WTC11 (cell line): ENCODE data around the gene RNF215. TPM values are rescaled to one million over a fixed set of nuclear protein-coding genes. Genes with fewer than 3 reads are reported as not detected.

Experiments used
- ATAC-seq: fragments of 200-7000 bp; cut with Tn5 transposase; 2 replicates; pipeline ENCODE4 v1.10.0; 2021; ENCODE audit warnings: mild to moderate bottlenecking, moderate library complexity
- CTCF ChIA-PET: fragments of 300-600 bp; sonication (Branson Sonifier 250); formaldehyde crosslinking; loops from one replicate; lab custom pipeline; 2021; ENCODE audit warnings: antibody characterized with exemption; lab: Charles Lee
- POLR2A ChIA-PET: fragments of 350-600 bp; sonication (Branson Sonifier 250); formaldehyde crosslinking; loops from one replicate; lab custom pipeline; 2021; ENCODE audit warnings: antibody characterized with exemption; lab: Charles Lee
- DNase-seq: peaks from one replicate; pipeline ENCODE4 v3.0.0; 2021; ENCODE audit warnings: low spot score
- H3K27ac Mint-ChIP-seq: 2 replicates; pipeline ENCODE4 v1.8.0; 2021; ENCODE audit warnings: mixed read lengths
- H3K27me3 Mint-ChIP-seq: 2 replicates; pipeline ENCODE4 v1.8.0; 2021; ENCODE audit warnings: low read depth, mild to moderate bottlenecking, moderate library complexity, mixed read lengths
- H3K36me3 Mint-ChIP-seq: 2 replicates; pipeline ENCODE4 v1.8.0; 2021; ENCODE audit warnings: mixed read lengths
- H3K4me1 Mint-ChIP-seq: 2 replicates; pipeline ENCODE4 v1.8.0; 2022; ENCODE audit warnings: mixed read lengths
- H3K4me3 Mint-ChIP-seq: 2 replicates; pipeline ENCODE4 v1.8.0; 2021; ENCODE audit warnings: mild to moderate bottlenecking, moderate library complexity, mixed read lengths
- H3K9me3 Mint-ChIP-seq: 2 replicates; pipeline ENCODE4 v1.8.0; 2021; ENCODE audit warnings: mixed read lengths
- CBFB ChIP-seq: sonication (generic); formaldehyde crosslinking; IDR thresholded peaks from 2 replicates; pipeline ENCODE4 v1.8.1; 2022; ENCODE audit warnings: mild to moderate bottlenecking, low read depth, missing genetic modification reagents
- NFE2L1 ChIP-seq: sonication (generic); formaldehyde crosslinking; IDR thresholded peaks from 2 replicates; pipeline ENCODE4 v1.8.1; 2023; ENCODE audit warnings: missing genetic modification reagents
- NFYB ChIP-seq: sonication (generic); formaldehyde crosslinking; conservative IDR thresholded peaks from 2 replicates; pipeline ENCODE4 v1.8.0; 2022; ENCODE audit warnings: low read depth, missing genetic modification reagents
- NR1H2 ChIP-seq: sonication (generic); formaldehyde crosslinking; IDR thresholded peaks from 2 replicates; pipeline ENCODE4 v1.9.0; 2021; ENCODE audit warnings: mild to moderate bottlenecking, moderate library complexity, missing genetic modification reagents
- NR3C1 ChIP-seq: sonication (generic); formaldehyde crosslinking; conservative IDR thresholded peaks from 2 replicates; pipeline ENCODE4 v1.8.1; 2023; ENCODE audit warnings: low read depth, mild to moderate bottlenecking, missing genetic modification reagents
- TEAD4 ChIP-seq: sonication (generic); formaldehyde crosslinking; IDR thresholded peaks from 2 replicates; pipeline ENCODE4 v1.8.0; 2022; ENCODE audit warnings: mild to moderate bottlenecking, missing genetic modification reagents
- ZBTB21 ChIP-seq: sonication (generic); formaldehyde crosslinking; IDR thresholded peaks from 2 replicates; pipeline ENCODE4 v1.8.1; 2023; ENCODE audit warnings: mild to moderate bottlenecking, missing genetic modification reagents, borderline replicate concordance
- ZNF121 ChIP-seq: sonication (generic); formaldehyde crosslinking; IDR thresholded peaks from 2 replicates; pipeline ENCODE4 v1.8.0; 2023; ENCODE audit warnings: missing genetic modification reagents
- ZNF232 ChIP-seq: sonication (generic); formaldehyde crosslinking; IDR thresholded peaks from 2 replicates; pipeline ENCODE4 v1.8.0; 2022; ENCODE audit warnings: mild to moderate bottlenecking, missing genetic modification reagents
- total RNA-seq: library from RNA; stranded (reverse); gene quantifications from 3 replicates; pipeline ENCODE4 v1.2.3, GENCODE V29; 2021
- TF ChIP-seq, protein P1 (sequence below): sonication (generic); formaldehyde crosslinking; IDR thresholded peaks from 2 replicates; pipeline ENCODE4 v1.8.1; 2022; ENCODE audit warnings: mild to moderate bottlenecking, missing genetic modification reagents, moderate library complexity, borderline replicate concordance
- TF ChIP-seq, protein P2 (sequence below): fragments of 250-450 bp; sonication (Bioruptor Pico); IDR thresholded peaks from 2 replicates; pipeline ENCODE4 v1.8.0; 2021; ENCODE audit warnings: mild to moderate bottlenecking
- TF ChIP-seq, protein P3 (sequence below): sonication (generic); formaldehyde crosslinking; IDR thresholded peaks from 2 replicates; pipeline ENCODE4 v1.8.1; 2023; ENCODE audit warnings: mild to moderate bottlenecking, moderate library complexity, missing genetic modification reagents
- TF ChIP-seq, protein P4 (sequence below): fragments of 250-450 bp; sonication (Bioruptor Pico); IDR thresholded peaks from 2 replicates; pipeline ENCODE4 v1.9.0; 2021; ENCODE audit warnings: moderate library complexity, mild to moderate bottlenecking, inconsistent platforms, borderline replicate concordance
- TF ChIP-seq, protein P5 (sequence below): sonication (generic); formaldehyde crosslinking; IDR thresholded peaks from 2 replicates; pipeline ENCODE4 v1.8.1; 2023; ENCODE audit warnings: mild to moderate bottlenecking, missing genetic modification reagents, borderline replicate concordance

Gene RNF215
- total RNA-seq, 1 experiment from 2014 or later = 25.4 TPM

DNA sequence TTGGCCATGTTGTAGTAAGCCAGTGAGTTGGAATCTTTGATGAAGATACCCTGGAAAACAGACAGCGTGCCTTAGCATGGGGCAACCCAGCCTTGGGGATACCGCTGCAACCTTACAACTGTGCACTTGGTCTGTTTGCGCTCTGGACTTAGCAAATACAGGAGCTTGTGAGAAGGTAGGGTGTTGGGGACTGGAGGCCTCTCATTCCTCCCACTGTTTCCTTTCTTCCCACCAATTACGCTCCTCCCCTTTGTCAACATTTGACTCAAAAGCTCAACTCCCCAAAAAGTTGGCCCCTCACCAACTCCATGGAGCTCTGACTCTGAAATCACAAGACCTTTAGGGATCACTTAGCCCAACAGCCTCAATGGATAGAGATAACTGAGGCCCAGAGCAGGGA lies 52.6 kb downstream of the RNF215 start:
- POLR2A ChIA-PET = no interaction called here
- H3K4me3 Mint-ChIP-seq = no peak overlapping the region
- TF ChIP-seq TEAD4 (CRISPR knock-in tag) = no peak
- TF ChIP-seq NR3C1 = no peak
- TF ChIP-seq, all 79 proteins: peak for 0
- H3K9me3 Mint-ChIP-seq = no peaks in the 10 kb centered on the region
- H3K27ac Mint-ChIP-seq = no peak overlapping the region
- no peaks in the 10 kb centered on the region for H3K4me1 Mint-ChIP-seq
- no peak for ATAC-seq
- H3K27me3 Mint-ChIP-seq = no peaks in the 10 kb centered on the region
- CTCF ChIA-PET = interaction anchor here (0.6 kb wide), 1 partner anchor 26 kb away, joined by 5 read pairs; no protein-coding TSS in a partner anchor
- H3K36me3 Mint-ChIP-seq = peaks cover 73% of the 10 kb centered on the region
- no peak for DNase-seq

DNA sequence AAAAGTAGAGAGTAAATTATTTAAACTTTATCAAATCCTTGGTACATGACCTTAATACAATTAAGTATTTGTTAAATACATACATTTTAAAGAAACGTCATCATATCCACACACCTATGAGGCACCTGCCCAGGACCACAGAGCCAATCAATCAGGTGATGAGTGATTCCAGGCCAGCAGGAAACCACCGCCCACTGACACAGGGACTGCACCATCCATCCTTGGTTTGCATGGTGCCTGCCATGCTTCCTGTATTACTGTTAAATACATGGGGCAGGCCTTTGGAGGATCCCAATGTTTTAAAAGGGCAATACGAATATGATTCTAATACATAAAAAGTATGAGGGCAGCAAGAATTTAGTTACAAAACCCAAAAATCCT lies 53.5 kb downstream of the RNF215 start:
- Mint-ChIP-seq H3K27me3 (no peaks in the 10 kb centered on the region), H3K4me1 (no peaks in the 10 kb centered on the region), H3K36me3 (peaks cover 63% of the 10 kb centered on the region), H3K4me3 (no peak overlapping the region), H3K27ac (no peak overlapping the region), H3K9me3 (no peaks in the 10 kb centered on the region)
- ChIA-PET POLR2A (no interaction called here), CTCF (no interaction called here)
- ATAC-seq (no peak), DNase-seq (no peak)
- TF ChIP-seq NR1H2 (CRISPR knock-in tag) = no peak
- no peak for TF ChIP-seq ZBTB21
- TF ChIP-seq, protein P1, sequence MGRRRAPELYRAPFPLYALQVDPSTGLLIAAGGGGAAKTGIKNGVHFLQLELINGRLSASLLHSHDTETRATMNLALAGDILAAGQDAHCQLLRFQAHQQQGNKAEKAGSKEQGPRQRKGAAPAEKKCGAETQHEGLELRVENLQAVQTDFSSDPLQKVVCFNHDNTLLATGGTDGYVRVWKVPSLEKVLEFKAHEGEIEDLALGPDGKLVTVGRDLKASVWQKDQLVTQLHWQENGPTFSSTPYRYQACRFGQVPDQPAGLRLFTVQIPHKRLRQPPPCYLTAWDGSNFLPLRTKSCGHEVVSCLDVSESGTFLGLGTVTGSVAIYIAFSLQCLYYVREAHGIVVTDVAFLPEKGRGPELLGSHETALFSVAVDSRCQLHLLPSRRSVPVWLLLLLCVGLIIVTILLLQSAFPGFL (CRISPR knock-in tag) = no peak
- TF ChIP-seq ZNF121 (CRISPR knock-in tag) = no peak
- TF ChIP-seq, protein P2, sequence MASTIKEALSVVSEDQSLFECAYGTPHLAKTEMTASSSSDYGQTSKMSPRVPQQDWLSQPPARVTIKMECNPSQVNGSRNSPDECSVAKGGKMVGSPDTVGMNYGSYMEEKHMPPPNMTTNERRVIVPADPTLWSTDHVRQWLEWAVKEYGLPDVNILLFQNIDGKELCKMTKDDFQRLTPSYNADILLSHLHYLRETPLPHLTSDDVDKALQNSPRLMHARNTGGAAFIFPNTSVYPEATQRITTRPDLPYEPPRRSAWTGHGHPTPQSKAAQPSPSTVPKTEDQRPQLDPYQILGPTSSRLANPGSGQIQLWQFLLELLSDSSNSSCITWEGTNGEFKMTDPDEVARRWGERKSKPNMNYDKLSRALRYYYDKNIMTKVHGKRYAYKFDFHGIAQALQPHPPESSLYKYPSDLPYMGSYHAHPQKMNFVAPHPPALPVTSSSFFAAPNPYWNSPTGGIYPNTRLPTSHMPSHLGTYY (CRISPR knock-in tag) = no peak
- TF ChIP-seq NFE2L1 (CRISPR knock-in tag) = no peak
- TF ChIP-seq, protein P3, sequence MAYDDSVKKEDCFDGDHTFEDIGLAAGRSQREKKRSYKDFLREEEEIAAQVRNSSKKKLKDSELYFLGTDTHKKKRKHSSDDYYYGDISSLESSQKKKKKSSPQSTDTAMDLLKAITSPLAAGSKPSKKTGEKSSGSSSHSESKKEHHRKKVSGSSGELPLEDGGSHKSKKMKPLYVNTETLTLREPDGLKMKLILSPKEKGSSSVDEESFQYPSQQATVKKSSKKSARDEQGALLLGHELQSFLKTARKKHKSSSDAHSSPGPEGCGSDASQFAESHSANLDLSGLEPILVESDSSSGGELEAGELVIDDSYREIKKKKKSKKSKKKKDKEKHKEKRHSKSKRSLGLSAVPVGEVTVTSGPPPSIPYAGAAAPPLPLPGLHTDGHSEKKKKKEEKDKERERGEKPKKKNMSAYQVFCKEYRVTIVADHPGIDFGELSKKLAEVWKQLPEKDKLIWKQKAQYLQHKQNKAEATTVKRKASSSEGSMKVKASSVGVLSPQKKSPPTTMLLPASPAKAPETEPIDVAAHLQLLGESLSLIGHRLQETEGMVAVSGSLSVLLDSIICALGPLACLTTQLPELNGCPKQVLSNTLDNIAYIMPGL (CRISPR knock-in tag) = no peak
- TF ChIP-seq, protein P4, sequence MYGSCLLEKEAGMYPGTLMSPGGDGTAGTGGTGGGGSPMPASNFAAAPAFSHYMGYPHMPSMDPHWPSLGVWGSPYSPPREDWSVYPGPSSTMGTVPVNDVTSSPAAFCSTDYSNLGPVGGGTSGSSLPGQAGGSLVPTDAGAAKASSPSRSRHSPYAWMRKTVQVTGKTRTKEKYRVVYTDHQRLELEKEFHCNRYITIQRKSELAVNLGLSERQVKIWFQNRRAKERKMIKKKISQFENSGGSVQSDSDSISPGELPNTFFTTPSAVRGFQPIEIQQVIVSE = no peak
- no peak for TF ChIP-seq ZNF232 (CRISPR knock-in tag)
- TF ChIP-seq, protein P5, sequence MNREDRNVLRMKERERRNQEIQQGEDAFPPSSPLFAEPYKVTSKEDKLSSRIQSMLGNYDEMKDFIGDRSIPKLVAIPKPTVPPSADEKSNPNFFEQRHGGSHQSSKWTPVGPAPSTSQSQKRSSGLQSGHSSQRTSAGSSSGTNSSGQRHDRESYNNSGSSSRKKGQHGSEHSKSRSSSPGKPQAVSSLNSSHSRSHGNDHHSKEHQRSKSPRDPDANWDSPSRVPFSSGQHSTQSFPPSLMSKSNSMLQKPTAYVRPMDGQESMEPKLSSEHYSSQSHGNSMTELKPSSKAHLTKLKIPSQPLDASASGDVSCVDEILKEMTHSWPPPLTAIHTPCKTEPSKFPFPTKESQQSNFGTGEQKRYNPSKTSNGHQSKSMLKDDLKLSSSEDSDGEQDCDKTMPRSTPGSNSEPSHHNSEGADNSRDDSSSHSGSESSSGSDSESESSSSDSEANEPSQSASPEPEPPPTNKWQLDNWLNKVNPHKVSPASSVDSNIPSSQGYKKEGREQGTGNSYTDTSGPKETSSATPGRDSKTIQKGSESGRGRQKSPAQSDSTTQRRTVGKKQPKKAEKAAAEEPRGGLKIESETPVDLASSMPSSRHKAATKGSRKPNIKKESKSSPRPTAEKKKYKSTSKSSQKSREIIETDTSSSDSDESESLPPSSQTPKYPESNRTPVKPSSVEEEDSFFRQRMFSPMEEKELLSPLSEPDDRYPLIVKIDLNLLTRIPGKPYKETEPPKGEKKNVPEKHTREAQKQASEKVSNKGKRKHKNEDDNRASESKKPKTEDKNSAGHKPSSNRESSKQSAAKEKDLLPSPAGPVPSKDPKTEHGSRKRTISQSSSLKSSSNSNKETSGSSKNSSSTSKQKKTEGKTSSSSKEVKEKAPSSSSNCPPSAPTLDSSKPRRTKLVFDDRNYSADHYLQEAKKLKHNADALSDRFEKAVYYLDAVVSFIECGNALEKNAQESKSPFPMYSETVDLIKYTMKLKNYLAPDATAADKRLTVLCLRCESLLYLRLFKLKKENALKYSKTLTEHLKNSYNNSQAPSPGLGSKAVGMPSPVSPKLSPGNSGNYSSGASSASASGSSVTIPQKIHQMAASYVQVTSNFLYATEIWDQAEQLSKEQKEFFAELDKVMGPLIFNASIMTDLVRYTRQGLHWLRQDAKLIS (CRISPR knock-in tag) = no peak
- no peak for TF ChIP-seq NFYB
- no peak for TF ChIP-seq CBFB
